ENCODE measurements around the gene STK32B.

DNA sequence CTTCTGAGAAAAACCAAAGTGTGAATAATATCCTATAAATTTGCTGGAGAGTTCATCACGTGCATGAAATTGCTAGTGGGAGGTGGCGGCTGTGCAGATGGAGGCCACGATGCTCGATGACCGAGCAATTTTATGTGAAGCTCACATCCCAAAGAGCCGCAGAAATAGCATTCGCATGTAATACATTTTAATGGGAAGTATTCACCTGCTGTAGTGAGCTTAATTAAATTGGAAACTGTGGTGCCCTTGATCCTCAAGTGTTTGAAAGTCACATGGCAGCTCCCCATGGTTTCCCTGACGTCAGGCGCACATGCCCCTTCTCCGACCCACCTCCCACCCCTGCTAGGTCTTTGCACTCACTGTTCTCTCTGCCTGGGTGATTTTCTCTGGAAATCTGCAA is 136.8 kb downstream of the STK32B start:
- TF ChIP-seq, protein P1, sequence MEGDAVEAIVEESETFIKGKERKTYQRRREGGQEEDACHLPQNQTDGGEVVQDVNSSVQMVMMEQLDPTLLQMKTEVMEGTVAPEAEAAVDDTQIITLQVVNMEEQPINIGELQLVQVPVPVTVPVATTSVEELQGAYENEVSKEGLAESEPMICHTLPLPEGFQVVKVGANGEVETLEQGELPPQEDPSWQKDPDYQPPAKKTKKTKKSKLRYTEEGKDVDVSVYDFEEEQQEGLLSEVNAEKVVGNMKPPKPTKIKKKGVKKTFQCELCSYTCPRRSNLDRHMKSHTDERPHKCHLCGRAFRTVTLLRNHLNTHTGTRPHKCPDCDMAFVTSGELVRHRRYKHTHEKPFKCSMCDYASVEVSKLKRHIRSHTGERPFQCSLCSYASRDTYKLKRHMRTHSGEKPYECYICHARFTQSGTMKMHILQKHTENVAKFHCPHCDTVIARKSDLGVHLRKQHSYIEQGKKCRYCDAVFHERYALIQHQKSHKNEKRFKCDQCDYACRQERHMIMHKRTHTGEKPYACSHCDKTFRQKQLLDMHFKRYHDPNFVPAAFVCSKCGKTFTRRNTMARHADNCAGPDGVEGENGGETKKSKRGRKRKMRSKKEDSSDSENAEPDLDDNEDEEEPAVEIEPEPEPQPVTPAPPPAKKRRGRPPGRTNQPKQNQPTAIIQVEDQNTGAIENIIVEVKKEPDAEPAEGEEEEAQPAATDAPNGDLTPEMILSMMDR (IDR thresholded peaks at IDR 0.05; ENCODE audit: extremely low read depth in 1 of 2, insufficient read depth in 1 of 2, low read depth in 1 of 2, low read length in 2 of 2): no peak
- no peak for TF ChIP-seq POLR2A (IDR thresholded peaks at IDR 0.05; ENCODE audit: low read depth, low read length)
- TF ChIP-seq, protein P2, sequence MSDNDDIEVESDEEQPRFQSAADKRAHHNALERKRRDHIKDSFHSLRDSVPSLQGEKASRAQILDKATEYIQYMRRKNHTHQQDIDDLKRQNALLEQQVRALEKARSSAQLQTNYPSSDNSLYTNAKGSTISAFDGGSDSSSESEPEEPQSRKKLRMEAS (IDR thresholded peaks at IDR 0.05; ENCODE audit: insufficient read depth, insufficient read length): no peak
- no peak for TF ChIP-seq POLR2AphosphoS5 (IDR thresholded peaks at IDR 0.05; ENCODE audit: insufficient read depth, low read depth, low read length)
- no peak for TF ChIP-seq EZH2 (IDR thresholded peaks at IDR 0.05; ENCODE audit: borderline replicate concordance, low read depth, low read length, severe bottlenecking)
- no peak for TF ChIP-seq MYC (IDR thresholded peaks at IDR 0.05; ENCODE audit: low read depth, low read length)
- no peak for TF ChIP-seq GATA2 (IDR thresholded peaks at IDR 0.05; ENCODE audit: insufficient read depth, insufficient read length, low read depth, low read length)

Data from endothelial cell of umbilical vein (primary cell).